H54 (cell line): Measurements from ENCODE around the gene PLA2G10.
"Not testable (repeated sequence)": the region's sequence is repeated elsewhere in the genome, so short reads cannot be mapped to it uniquely, and the experiment has no call there.

Experiments
- DNase-seq: peaks from one replicate; pipeline ENCODE4 v3.0.0; 2011; ENCODE audit warnings: low spot score, mixed read lengths; ENCODE audit not compliant: insufficient read length
- FAIRE-seq: peaks from 3 replicates; lab custom pipeline; 2011; peaks lifted over from hg19 to GRCh38; lab: Jason Lieb, UNC
- POLR2A ChIP-seq: IDR thresholded peaks from 2 replicates; pipeline ENCODE4 v1.6.1; 2011; ENCODE audit warnings: low read depth, mild to moderate bottlenecking, low read length

Gene PLA2G10, protein sequence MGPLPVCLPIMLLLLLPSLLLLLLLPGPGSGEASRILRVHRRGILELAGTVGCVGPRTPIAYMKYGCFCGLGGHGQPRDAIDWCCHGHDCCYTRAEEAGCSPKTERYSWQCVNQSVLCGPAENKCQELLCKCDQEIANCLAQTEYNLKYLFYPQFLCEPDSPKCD

GRCh38 chr16:14694129-14694528 is at the start of gene PLA2G10:
PLA2G10 (minus strand) TSS chr16:14694308; CDS start chr16:14694229, 79 bp downstream.
- not testable (repeated sequence) for DNase-seq, FAIRE-seq

GRCh38 chr16:14742273-14743128 is 48.4 kb upstream of the PLA2G10 start, which contains the start of gene NPIPA2:
NPIPA2 (plus strand) TSS chr16:14742533; CDS start chr16:14748066, 5,533 bp downstream.
- DNase-seq, FAIRE-seq: not testable (repeated sequence)

GRCh38 chr16:14741794-14742193 is 47.7 kb upstream of the PLA2G10 start:
- DNase-seq, FAIRE-seq: not testable (repeated sequence)

GRCh38 chr16:14740832-14741385 is 46.8 kb upstream of the PLA2G10 start:
- not testable (repeated sequence) for FAIRE-seq, DNase-seq

GRCh38 chr16:14733233-14733632 is 39.1 kb upstream of the PLA2G10 start:
- FAIRE-seq, DNase-seq: not testable (repeated sequence)

DNA sequence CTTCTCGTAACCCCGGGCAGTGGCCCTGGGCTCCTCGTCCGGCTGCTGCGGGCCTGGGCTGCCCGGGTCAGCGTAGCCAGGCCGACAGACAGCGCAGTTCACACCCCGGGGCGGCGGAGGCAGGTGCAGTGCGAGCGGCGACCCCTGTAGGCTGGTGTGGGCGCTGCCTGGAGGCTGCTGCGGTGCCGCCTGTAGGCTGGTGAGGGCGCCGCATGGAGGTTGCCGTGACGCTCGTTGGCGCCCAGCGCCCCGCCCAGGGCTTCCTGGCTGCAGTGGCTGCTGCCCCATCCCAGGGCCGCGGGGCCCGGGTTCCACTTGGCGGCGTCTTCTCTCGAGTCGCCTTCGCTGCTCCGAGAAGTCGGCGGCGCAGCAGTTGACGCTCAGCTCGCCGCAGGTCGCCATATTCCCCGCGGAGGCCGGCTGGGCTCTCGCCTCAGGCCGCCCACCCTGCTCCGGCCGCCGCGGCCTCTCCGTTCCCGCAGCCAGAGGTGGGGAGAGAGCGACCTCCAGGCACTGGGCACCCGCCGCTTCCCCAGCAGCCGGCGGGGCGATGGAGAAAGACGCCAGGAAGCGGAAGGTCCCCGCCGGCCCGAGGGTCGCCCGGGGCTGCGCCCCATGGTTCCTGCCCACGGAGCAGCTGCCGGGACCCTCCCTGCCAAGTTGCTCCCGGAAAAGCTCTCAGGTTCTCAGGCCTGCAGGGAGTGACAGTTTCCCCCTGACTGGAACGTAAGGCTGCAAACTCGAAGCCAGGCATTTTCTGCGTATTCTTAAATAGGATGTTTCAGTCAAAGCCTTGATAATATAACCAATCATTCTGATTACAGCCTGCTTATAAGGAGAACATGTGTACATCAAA is 9.3 kb upstream of the PLA2G10 start, which contains the start of gene NPIPA3:
Gene NPIPA3, plus strand, starts transcription at position 256 of the 856 bp plus-strand sequence. CDS start 5,533 bp downstream, outside the sequence.
- DNase-seq, FAIRE-seq: not testable (repeated sequence)

DNA sequence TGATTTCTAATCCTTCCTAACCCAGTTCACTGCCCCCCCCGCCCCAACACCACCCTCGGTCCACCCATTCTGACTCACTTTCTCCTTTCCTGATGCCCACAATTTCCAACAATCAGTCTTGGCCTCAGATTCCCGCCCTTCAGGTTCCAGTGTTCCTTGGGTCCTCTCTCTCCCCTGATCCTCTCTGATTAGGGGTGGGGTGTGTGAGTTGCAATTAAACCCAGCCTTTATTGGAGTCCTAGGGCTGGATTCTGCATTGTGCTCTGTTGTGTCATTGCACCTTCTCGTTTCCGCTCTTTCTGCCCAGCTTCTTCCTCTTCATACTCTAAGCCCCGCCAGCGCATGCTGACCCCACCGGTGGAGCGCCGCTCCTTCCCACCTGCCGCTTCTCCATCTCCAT is 8.6 kb upstream of the PLA2G10 start:
- not testable (repeated sequence) for FAIRE-seq

GRCh38 chr16:14701859-14702258 is 7.8 kb upstream of the PLA2G10 start:
- DNase-seq, FAIRE-seq: not testable (repeated sequence)

More for the DNA sequence above, 8.6 kb upstream of the PLA2G10 start:
- not testable (repeated sequence) for DNase-seq

DNA sequence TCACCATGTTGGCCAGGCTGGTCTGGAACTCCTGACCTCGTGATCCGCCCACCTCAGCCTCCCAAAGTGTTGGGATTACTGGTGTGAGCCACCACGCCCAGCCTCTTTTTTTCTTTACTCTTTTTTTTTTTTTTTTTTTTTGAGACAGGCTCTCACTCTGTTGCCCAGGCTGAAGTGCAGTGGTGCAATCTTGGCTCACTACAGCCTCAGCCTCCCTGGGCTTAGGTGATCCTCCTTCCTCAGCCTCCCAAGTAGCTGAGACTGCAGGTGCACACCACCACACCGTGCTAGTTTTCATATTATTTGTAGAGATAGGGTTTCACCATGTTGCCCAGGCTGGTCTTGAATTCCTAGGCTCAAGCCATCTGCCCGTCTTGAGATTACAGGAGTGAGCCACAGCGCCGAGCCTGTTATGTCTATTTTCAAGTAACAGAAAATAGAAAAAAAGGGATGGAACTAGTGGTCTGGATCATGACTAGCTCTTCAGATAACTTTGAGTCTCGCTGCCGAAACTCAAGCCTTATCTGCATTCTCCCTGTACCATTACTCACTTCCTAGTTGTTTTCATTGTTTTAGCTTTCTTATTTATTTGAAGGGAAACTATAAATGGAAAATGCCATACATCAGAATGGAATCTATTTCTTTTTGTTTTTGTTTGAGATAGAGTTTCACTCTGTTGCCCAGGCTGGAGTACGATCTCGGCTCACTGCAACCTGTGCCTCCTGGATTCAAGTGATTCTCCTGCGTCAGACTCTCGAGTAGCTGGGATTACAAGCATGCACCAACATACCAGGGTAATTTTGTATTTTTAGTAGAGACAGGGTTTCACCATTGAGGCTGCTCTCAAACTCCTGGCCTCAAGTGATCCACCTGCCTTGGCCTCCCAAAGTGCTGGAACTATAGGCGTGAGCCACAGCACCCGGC is 8.0 kb downstream of the PLA2G10 start:
- not testable (repeated sequence) for DNase-seq, FAIRE-seq

GRCh38 chr16:14682121-14682520 is 12.0 kb downstream of the PLA2G10 start:
- DNase-seq = no peak
- no peak for TF ChIP-seq POLR2A
- no peak for FAIRE-seq

DNA sequence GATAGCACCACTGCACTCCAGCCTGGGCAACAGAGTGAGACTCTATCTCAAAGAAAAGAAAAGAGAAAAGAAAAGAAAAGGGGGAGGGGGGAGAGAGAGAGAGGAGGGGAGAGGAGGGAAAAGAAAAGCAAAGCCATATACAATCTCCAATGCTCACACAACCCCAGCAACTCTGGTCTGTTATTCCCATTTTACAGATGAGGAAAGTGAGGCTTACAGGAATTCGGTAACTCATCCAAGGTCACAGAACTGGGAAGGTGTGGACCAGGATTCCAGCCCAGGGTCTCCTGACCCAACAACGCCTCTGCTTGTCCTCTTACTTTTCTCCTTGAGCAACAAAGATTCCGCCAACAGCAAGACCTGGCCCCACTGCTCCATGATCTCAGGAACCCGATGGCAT is 13.0 kb downstream of the PLA2G10 start:
- no peak for DNase-seq
- no peak for TF ChIP-seq POLR2A
- no peak for FAIRE-seq

GRCh38 chr16:14680396-14680795 is 13.7 kb downstream of the PLA2G10 start:
- not testable (repeated sequence) for DNase-seq, FAIRE-seq
